ENCODE results near the gene AMN1. TPM values are rescaled to one million over a fixed set of nuclear protein-coding genes. Genes with fewer than 3 reads are reported as not detected.
"Not testable (repeated sequence)": the region's sequence is repeated elsewhere in the genome, so short reads cannot be mapped to it uniquely, and the experiment has no call there.

AMN1 gene
- total RNA-seq, 1 experiment from 2014 or later: 26.9 TPM

- H3K9me2 ChIP-seq (ENCODE audit: insufficient read depth); H3K4me3 ChIP-seq (replicated peaks in 1 of 2; ENCODE audit: low read depth in 1 of 2, low read length in 2 of 2); H3K9ac ChIP-seq (ENCODE audit: low read length); H2AFZ ChIP-seq (ENCODE audit: low read depth, low read length, poor library complexity, severe bottlenecking); H3K27me3 ChIP-seq (ENCODE audit: insufficient read depth, low read length); H4K20me1 ChIP-seq (ENCODE audit: insufficient read depth); H3K27ac ChIP-seq (ENCODE audit: low read depth, low read length); POLR2A ChIA-PET; intact Hi-C loops (cut with micrococcal nuclease); H3K9me3 ChIP-seq (ENCODE audit: control insufficient read depth in 1 of 2, insufficient read depth in 1 of 2, low read depth in 1 of 2, low read length in 2 of 2); RAD21 ChIA-PET (ENCODE audit: low non-redundant PET in 1 of 2, low total read pairs in 2 of 2, uncharacterized antibody in 2 of 2, unreplicated experiment in 2 of 2); H3K4me1 ChIP-seq (ENCODE audit: control insufficient read depth in 1 of 2, insufficient read depth in 2 of 2, low read length in 2 of 2); H3K36me3 ChIP-seq (ENCODE audit: control insufficient read depth in 1 of 2, insufficient read depth in 2 of 2, low read length in 2 of 2); CTCF ChIA-PET; H3K79me2 ChIP-seq (ENCODE audit: insufficient read depth, low read length); DNase-seq (ENCODE audit: low read depth, low spot score); ATAC-seq; BruUV-seq (replicated peaks); H3K4me2 ChIP-seq (ENCODE audit: low read length): not testable (repeated sequence)
Observed at GRCh38 chr12:31708118-31708517, 20.7 kb downstream of the AMN1 start.

- Histone ChIP-seq H3K4me1 (ENCODE audit: control insufficient read depth in 1 of 2, insufficient read depth in 2 of 2, low read length in 2 of 2) (peaks cover 0 to 10% of the 10 kb centered on the region in 2 experiments; a peak in 1 of 4 replicates), H2AFZ (ENCODE audit: low read depth, low read length, poor library complexity, severe bottlenecking) (no peak overlapping the region), H3K9me3 (ENCODE audit: control insufficient read depth in 1 of 2, insufficient read depth in 1 of 2, low read depth in 1 of 2, low read length in 2 of 2) (no peaks in the 10 kb centered on the region), H3K27me3 (ENCODE audit: insufficient read depth, low read length) (no peaks in the 10 kb centered on the region), H4K20me1 (ENCODE audit: insufficient read depth) (no peaks in the 10 kb centered on the region), H3K36me3 (ENCODE audit: control insufficient read depth in 1 of 2, insufficient read depth in 2 of 2, low read length in 2 of 2) (0 out of 4 replicates have a peak, but pooled peaks cover 0 to 7% of the 10 kb centered on the region in 2 experiments), H3K4me3 (replicated peaks in 1 of 2; ENCODE audit: low read depth in 1 of 2, low read length in 2 of 2) (no peak overlapping the region), H3K9ac (ENCODE audit: low read length) (no peak overlapping the region), H3K79me2 (ENCODE audit: insufficient read depth, low read length) (no peaks in the 10 kb centered on the region), H3K27ac (ENCODE audit: low read depth, low read length) (no peak overlapping the region), H3K9me2 (ENCODE audit: insufficient read depth) (no peaks in the 10 kb centered on the region), H3K4me2 (ENCODE audit: low read length) (no peak overlapping the region)
- intact Hi-C loops (cut with micrococcal nuclease): no loop called here
- TF ChIP-seq TCF7L2 (IDR thresholded peaks at IDR 0.05; ENCODE audit: borderline replicate concordance, extremely low read depth, insufficient read depth, insufficient read length) (no peak), SRF (IDR thresholded peaks at IDR 0.05; ENCODE audit: low read depth) (no peak), SP1 (IDR thresholded peaks at IDR 0.05; ENCODE audit: low read depth) (no peak), EGR1 (IDR thresholded peaks at IDR 0.05; ENCODE audit: low read depth) (no peak), CBX3 (IDR thresholded peaks at IDR 0.05; ENCODE audit: low read depth) (no peak), ELF1 (IDR thresholded peaks at IDR 0.05; ENCODE audit: borderline replicate concordance, low read depth) (no peak), YY1 (IDR thresholded peaks at IDR 0.05; ENCODE audit: extremely low read depth, insufficient replicate concordance, low read depth, low read length) (no peak), ZFX (IDR thresholded peaks at IDR 0.05) (no peak), MAX (IDR thresholded peaks at IDR 0.05) (no peak), ZNF274 (IDR thresholded peaks at IDR 0.05; ENCODE audit: low read depth, low read length) (no peak), POLR2A (IDR thresholded peaks at IDR 0.05; ENCODE audit: borderline replicate concordance, extremely low read depth, insufficient read depth, insufficient read length) (no peak), CEBPB (IDR thresholded peaks at IDR 0.05; ENCODE audit: low read depth) (no peak)
- ChIA-PET RAD21 (ENCODE audit: low non-redundant PET in 1 of 2, low total read pairs in 2 of 2, uncharacterized antibody in 2 of 2, unreplicated experiment in 2 of 2) (no interaction called here), POLR2A (no interaction called here), CTCF (no interaction called here)
- BruUV-seq (replicated peaks): no TSS peak
- no peak for ATAC-seq
- DNase-seq (ENCODE audit: low read depth, low spot score): no peak
Observed at GRCh38 chr12:31705621-31706020, 23.2 kb downstream of the AMN1 start.
